ENCODE data around the gene CYS1.
A peak's percentile ranks its signal among the peaks of the same experiment; 100 is the strongest.

CYS1 gene

GRCh38 chr2:10045561-10046355 is 34.5 kb downstream of the CYS1 start:
- TF ChIP-seq CTCF (IDR thresholded peaks at IDR 0.05; ENCODE audit: extremely low read depth, missing control alignments), result no peak
- no peak for DNase-seq (ENCODE audit: low spot score)

GRCh38 chr2:10043906-10044601 is 36.2 kb downstream of the CYS1 start:
- no peak for TF ChIP-seq CTCF (IDR thresholded peaks at IDR 0.05; ENCODE audit: extremely low read depth, missing control alignments)
- DNase-seq (ENCODE audit: low spot score), result peak; percentile 97

GRCh38 chr2:10043256-10043905 is 36.8 kb downstream of the CYS1 start, which contains the start of gene KLF11:
Gene KLF11 (plus strand): TSS chr2:10043550. CDS start chr2:10043717, 167 bp downstream.
- peak; percentile 97 for DNase-seq (ENCODE audit: low spot score)
- TF ChIP-seq CTCF (IDR thresholded peaks at IDR 0.05; ENCODE audit: extremely low read depth, missing control alignments), result no peak

- TF ChIP-seq CTCF (IDR thresholded peaks at IDR 0.05; ENCODE audit: extremely low read depth, missing control alignments), result no peak
- peak; percentile 50 for DNase-seq (ENCODE audit: low spot score)
These were observed 37.7 kb downstream of the CYS1 start for GRCh38 chr2:10042301-10043161.

- TF ChIP-seq CTCF (IDR thresholded peaks at IDR 0.05; ENCODE audit: extremely low read depth, missing control alignments), result no peak
These were observed 38.5 kb downstream of the CYS1 start for GRCh38 chr2:10041711-10042110.

GRCh38 chr2:10039658-10040410 is 40.4 kb downstream of the CYS1 start:
- DNase-seq (ENCODE audit: low spot score), result no peak
- TF ChIP-seq CTCF (IDR thresholded peaks at IDR 0.05; ENCODE audit: extremely low read depth, missing control alignments), result no peak

More at GRCh38 chr2:10041711-10042110, 38.5 kb downstream of the CYS1 start:
- DNase-seq (ENCODE audit: low spot score), result no peak
